CD4-positive, alpha-beta T cell (primary cell): Measurements from ENCODE around the gene TMEM87A. TPM values are rescaled to one million over a fixed set of nuclear protein-coding genes. Genes with fewer than 3 reads are reported as not detected.

Source experiments
- ATAC-seq: fragments of 200-7000 bp; cut with Tn5 transposase; one replicate; pipeline ENCODE4 v1.10.0; 2022; ENCODE audit warnings: mild to moderate bottlenecking; ENCODE audit not compliant: poor library complexity
- CTCF ChIA-PET: fragments of 350-600 bp; sonication (Branson Sonifier 250); formaldehyde crosslinking; loops from one replicate; lab custom pipeline; 2021; ENCODE audit warnings: antibody characterized with exemption, inconsistent platforms; lab: Charles Lee
- POLR2A ChIA-PET: fragments of 350-600 bp; sonication (Branson Sonifier 250); formaldehyde crosslinking; loops from one replicate; lab custom pipeline; 2021; ENCODE audit warnings: antibody characterized with exemption, inconsistent platforms; lab: Charles Lee
- DNase-seq, 14 experiments: peaks; one replicate each; pipeline ENCODE4 v3.0.0-alpha.2; 2013 to 2020; ENCODE audit warnings: mixed read lengths in 2 of 14
- H3K27ac ChIP-seq, 2 donors: one replicate each; pipeline versions ENCODE4 v1.5.1 to v1.7.0; 2013; ENCODE audit warnings: low read length in 2 of 2, low read depth in 1 of 2, mild to moderate bottlenecking in 1 of 2
- H3K27me3 ChIP-seq, 2 experiments: 1 replicate in 1 of 2; 2 replicates in 1 of 2; pipeline versions ENCODE4 v1.6.1 to v1.7.0; 2013; ENCODE audit warnings: low read length in 2 of 2, control low read depth in 1 of 2, mild to moderate bottlenecking in 1 of 2, moderate library complexity in 1 of 2; ENCODE audit not compliant: insufficient read depth in 2 of 2, control insufficient read depth in 1 of 2
- H3K36me3 ChIP-seq: one replicate; pipeline ENCODE4 v1.6.1; 2013; ENCODE audit warnings: low read length, control low read depth; ENCODE audit not compliant: insufficient read depth
- H3K4me1 ChIP-seq: one replicate; pipeline ENCODE4 v1.6.1; 2013; ENCODE audit warnings: low read length, control low read depth; ENCODE audit not compliant: insufficient read depth
- H3K4me3 ChIP-seq: one replicate; pipeline ENCODE4 v1.5.1; 2013; ENCODE audit warnings: mild to moderate bottlenecking, low read length, moderate library complexity
- H3K9me3 ChIP-seq, 2 experiments: 1 replicate in 1 of 2; 2 replicates in 1 of 2; pipeline versions ENCODE4 v1.6.1 to v1.7.0; 2013; ENCODE audit warnings: low read length in 2 of 2, mild to moderate bottlenecking in 2 of 2, control low read depth in 1 of 2, moderate library complexity in 1 of 2; ENCODE audit not compliant: control insufficient read depth in 1 of 2, insufficient read depth in 1 of 2
- H3K27ac Mint-ChIP-seq: one replicate; pipeline ENCODE4 v1.8.0; 2020; ENCODE audit warnings: mixed read lengths
- H3K27me3 Mint-ChIP-seq: one replicate; pipeline ENCODE4 v1.8.0; 2021; ENCODE audit warnings: mixed read lengths
- H3K36me3 Mint-ChIP-seq: one replicate; pipeline ENCODE4 v1.8.0; 2021; ENCODE audit warnings: low read depth, mixed read lengths
- H3K4me1 Mint-ChIP-seq: one replicate; pipeline ENCODE4 v1.8.0; 2021; ENCODE audit warnings: low read depth, mixed read lengths
- H3K4me3 Mint-ChIP-seq: one replicate; pipeline ENCODE4 v1.8.0; 2020; ENCODE audit warnings: mild to moderate bottlenecking, mixed read lengths
- H3K9me3 Mint-ChIP-seq: one replicate; pipeline ENCODE4 v1.8.0; 2020; ENCODE audit warnings: mixed read lengths
- intact Hi-C, 2 experiments: fragments of 100-400 bp; cut with DNase I in 1 of 2; cut with micrococcal nuclease in 1 of 2; formaldehyde crosslinking; loops; one replicate each; pipeline versions ENCODE4 v1.15.1 to v1.9.0; 2023 to 2025; cut with DNase I, micrococcal nuclease
- total RNA-seq, 174 experiments: library from RNA in 2 of 174; stranded (reverse) in 2 of 174; gene quantifications; one replicate each; pipeline ENCODE4 v1.2.3 and lab custom pipeline; 2021 to 2026
- TF ChIP-seq, protein P1 (sequence below): fragments of 200-600 bp; IDR thresholded peaks from one replicate; pipeline ENCODE4 v1.8.0; 2022; ENCODE audit warnings: antibody characterized with exemption, mild to moderate bottlenecking

Gene TMEM87A
- total RNA-seq, 2 experiments from 2014 or later: 48.7 to 51.4 TPM

DNA sequence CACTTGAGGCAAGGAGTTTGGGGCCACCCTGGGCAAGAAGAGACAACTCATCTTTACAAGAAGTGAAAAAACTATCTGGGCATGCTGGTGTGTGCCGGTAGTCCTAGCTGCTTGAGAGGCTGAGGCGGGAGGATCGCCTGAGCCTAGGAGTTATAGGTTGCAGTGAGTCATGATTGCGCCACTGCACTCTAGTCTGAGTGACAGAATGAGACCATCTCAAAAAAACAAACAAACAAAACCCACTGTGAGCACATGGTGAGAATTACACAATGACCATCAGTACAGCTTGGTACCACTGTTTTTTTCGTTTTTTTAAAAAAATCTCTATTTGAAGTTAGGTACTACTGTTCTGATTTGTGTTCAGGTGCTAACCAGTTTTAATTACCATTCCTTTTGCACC lies 78.7 kb downstream of the TMEM87A start:
- H3K36me3 Mint-ChIP-seq: peaks cover 80% of the 10 kb centered on the region
- intact Hi-C loops: no loop called here
- POLR2A ChIA-PET: no interaction called here

DNA sequence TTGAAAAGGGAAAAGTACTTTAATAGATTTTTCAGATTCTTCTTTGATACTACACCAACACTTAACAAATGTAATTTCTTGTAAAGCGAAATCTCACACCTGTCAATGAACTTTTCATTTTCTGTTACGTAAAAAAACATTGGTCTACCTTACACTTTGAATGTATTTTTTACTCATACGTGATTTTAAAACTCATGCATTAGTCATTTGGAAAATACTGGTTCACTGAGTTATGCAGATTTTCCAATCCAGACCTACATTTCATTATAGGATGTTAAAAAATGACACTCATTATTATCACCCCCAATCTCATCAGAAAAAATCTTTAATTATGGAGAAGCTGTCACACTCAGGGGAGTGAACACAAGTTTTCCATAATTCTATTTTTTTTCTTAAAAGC lies 79.8 kb downstream of the TMEM87A start:
- Histone ChIP-seq H3K36me3 (peaks cover 56% of the 10 kb centered on the region), H3K4me3 (no peak overlapping the region), H3K27me3 (no peaks in the 10 kb centered on the region), H3K9me3 (no peaks in the 10 kb centered on the region), H3K27ac (no peak overlapping the region), H3K4me1 (no peaks in the 10 kb centered on the region)
- no peaks in the 10 kb centered on the region for H3K27me3 Mint-ChIP-seq
- CTCF ChIA-PET: interaction anchor here (0.7 kb wide), 1 partner anchor 36 kb away, joined by 3 read pairs; no protein-coding TSS in a partner anchor
- intact Hi-C loops: no loop called here
- no peak for DNase-seq
- H3K4me1 Mint-ChIP-seq: peaks cover 21% of the 10 kb centered on the region
- TF ChIP-seq, protein P1, sequence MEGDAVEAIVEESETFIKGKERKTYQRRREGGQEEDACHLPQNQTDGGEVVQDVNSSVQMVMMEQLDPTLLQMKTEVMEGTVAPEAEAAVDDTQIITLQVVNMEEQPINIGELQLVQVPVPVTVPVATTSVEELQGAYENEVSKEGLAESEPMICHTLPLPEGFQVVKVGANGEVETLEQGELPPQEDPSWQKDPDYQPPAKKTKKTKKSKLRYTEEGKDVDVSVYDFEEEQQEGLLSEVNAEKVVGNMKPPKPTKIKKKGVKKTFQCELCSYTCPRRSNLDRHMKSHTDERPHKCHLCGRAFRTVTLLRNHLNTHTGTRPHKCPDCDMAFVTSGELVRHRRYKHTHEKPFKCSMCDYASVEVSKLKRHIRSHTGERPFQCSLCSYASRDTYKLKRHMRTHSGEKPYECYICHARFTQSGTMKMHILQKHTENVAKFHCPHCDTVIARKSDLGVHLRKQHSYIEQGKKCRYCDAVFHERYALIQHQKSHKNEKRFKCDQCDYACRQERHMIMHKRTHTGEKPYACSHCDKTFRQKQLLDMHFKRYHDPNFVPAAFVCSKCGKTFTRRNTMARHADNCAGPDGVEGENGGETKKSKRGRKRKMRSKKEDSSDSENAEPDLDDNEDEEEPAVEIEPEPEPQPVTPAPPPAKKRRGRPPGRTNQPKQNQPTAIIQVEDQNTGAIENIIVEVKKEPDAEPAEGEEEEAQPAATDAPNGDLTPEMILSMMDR: no peak
- H3K36me3 Mint-ChIP-seq: peaks cover 79% of the 10 kb centered on the region
- no peak for ATAC-seq
- POLR2A ChIA-PET: no interaction called here
- no peaks in the 10 kb centered on the region for H3K9me3 Mint-ChIP-seq
- H3K27ac Mint-ChIP-seq: no peak overlapping the region
- H3K4me3 Mint-ChIP-seq: no peak overlapping the region

More for the DNA sequence above, 78.7 kb downstream of the TMEM87A start:
- Histone ChIP-seq H3K9me3 (no peaks in the 10 kb centered on the region), H3K4me3 (no peak overlapping the region), H3K27ac (no peak overlapping the region), H3K4me1 (no peaks in the 10 kb centered on the region), H3K27me3 (no peaks in the 10 kb centered on the region), H3K36me3 (peaks cover 56% of the 10 kb centered on the region)
- peak in 1 of 14 experiments; percentile 24 for DNase-seq
- Mint-ChIP-seq H3K4me1 (peaks cover 26% of the 10 kb centered on the region), H3K9me3 (no peaks in the 10 kb centered on the region), H3K27me3 (no peaks in the 10 kb centered on the region), H3K27ac (no peak overlapping the region), H3K4me3 (no peak overlapping the region)
- TF ChIP-seq, protein P1: no peak
- no peak for ATAC-seq
- CTCF ChIA-PET: no interaction called here

DNA sequence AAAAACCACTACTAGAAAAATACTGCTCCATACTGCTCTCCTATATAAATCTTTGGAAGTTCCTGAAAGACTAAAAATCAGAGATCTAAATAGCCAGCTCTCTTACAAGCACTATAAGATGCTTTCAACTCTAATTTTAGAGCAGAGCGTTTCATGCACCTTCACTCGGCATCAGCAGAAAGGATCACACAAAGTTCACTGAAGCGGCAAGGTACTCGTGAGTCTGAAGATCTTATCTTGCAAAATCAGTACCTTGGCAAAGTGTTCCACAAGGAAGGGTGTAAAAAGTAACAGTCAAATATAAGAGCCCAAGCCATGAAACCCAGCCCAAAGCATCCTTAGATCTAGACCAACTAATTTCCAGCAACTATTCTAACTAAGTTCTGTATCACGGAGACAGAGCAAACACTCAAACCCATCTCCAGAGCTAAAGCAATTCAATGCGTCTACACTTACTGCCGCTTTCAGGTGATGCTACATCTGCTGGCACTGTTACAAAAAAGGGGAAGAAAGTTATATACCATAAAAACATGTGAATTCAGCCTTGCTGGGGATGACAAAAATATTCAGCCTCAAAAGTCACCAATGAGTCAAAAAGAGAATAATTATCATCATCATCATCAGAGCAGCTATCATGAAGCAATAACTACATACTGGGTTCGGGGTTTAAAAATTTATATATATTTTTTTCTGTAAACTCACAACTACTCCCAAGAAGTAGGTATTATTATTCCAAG lies 81.5 kb downstream of the TMEM87A start:
- H3K27me3 ChIP-seq: no peaks in the 10 kb centered on the region
- TF ChIP-seq, protein P1: no peak
- no peaks in the 10 kb centered on the region for H3K9me3 Mint-ChIP-seq
- H3K27ac ChIP-seq: no peak overlapping the region
- DNase-seq: no peak
- POLR2A ChIA-PET: no interaction called here
- no peaks in the 10 kb centered on the region for H3K27me3 Mint-ChIP-seq
- no peak for ATAC-seq
- no peaks in the 10 kb centered on the region for H3K4me1 ChIP-seq
- H3K4me3 Mint-ChIP-seq: no peak overlapping the region
- H3K36me3 ChIP-seq: peaks cover 60% of the 10 kb centered on the region
- peaks cover 79% of the 10 kb centered on the region for H3K36me3 Mint-ChIP-seq
- H3K4me1 Mint-ChIP-seq: peaks cover 21% of the 10 kb centered on the region
- no peaks in the 10 kb centered on the region for H3K9me3 ChIP-seq
- intact Hi-C loops: no loop called here
- no peak overlapping the region for H3K27ac Mint-ChIP-seq
- CTCF ChIA-PET: no interaction called here
- H3K4me3 ChIP-seq: no peak overlapping the region
